GM12892 (cell line): Measurements from ENCODE around the gene TSC1.

ENCODE experiments used
- POLR2A ChIP-seq: IDR thresholded peaks from 2 replicates; pipeline ENCODE4 v1.6.1; 2011; ENCODE audit warnings: low read depth, low read length, control low read depth
- POLR2AphosphoS5 ChIP-seq: IDR thresholded peaks from 2 replicates; pipeline ENCODE4 v1.6.1; 2011; ENCODE audit warnings: low read depth, low read length, control low read depth

- no peak for TF ChIP-seq POLR2AphosphoS5
- no peak for TF ChIP-seq POLR2A
Observed at GRCh38 chr9:132948482-132949050, 4.2 kb upstream of the TSC1 start.
